ENCODE results near the gene C19orf44. TPM values are rescaled to one million over a fixed set of nuclear protein-coding genes. Genes with fewer than 3 reads are reported as not detected.
"Not testable (repeated sequence)": the region's sequence is repeated elsewhere in the genome, so short reads cannot be mapped to it uniquely, and the experiment has no call there.

C19orf44 gene
- total RNA-seq, 1 donor from 2014 or later: 11.2 TPM

DNA sequence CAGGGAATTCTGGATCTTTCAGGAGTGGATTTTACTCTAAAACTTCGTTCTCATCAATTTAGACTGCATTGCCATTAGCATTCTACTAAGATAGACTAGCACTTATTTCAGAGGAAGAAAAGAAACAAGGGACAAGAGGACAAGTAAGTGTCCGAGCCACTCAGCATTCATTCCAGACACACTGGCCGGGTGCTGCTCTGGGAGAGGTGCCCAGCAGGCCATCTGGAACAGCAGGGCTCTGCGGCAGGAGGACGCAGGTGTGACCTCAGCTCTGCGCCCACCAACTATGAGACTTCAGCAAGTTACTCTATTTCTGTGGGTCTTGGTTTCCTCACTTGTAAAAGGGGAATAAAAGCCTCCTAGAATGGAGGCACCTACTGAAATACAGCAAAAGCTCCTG is 28.6 kb upstream of the C19orf44 start:
- DNase-seq (ENCODE audit: low spot score): no peak

DNA sequence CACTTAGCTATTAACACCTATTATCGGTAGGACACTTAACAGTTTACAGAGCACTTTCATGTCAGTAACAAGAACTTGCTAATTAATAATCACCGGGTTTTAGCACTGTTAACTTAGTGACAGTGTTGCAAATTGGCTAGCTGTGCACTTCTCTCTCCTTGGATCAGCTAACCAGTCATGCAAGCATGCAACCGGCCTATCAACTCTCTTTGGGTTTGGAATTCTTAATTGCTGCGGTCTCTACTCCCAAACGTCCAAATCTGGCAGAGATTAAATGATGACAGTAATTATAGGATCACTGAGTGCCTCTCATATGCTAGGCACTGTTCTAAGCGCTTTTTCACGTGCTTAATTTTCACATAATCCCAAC is 25.7 kb upstream of the C19orf44 start:
- DNase-seq (ENCODE audit: low spot score): no peak

DNA sequence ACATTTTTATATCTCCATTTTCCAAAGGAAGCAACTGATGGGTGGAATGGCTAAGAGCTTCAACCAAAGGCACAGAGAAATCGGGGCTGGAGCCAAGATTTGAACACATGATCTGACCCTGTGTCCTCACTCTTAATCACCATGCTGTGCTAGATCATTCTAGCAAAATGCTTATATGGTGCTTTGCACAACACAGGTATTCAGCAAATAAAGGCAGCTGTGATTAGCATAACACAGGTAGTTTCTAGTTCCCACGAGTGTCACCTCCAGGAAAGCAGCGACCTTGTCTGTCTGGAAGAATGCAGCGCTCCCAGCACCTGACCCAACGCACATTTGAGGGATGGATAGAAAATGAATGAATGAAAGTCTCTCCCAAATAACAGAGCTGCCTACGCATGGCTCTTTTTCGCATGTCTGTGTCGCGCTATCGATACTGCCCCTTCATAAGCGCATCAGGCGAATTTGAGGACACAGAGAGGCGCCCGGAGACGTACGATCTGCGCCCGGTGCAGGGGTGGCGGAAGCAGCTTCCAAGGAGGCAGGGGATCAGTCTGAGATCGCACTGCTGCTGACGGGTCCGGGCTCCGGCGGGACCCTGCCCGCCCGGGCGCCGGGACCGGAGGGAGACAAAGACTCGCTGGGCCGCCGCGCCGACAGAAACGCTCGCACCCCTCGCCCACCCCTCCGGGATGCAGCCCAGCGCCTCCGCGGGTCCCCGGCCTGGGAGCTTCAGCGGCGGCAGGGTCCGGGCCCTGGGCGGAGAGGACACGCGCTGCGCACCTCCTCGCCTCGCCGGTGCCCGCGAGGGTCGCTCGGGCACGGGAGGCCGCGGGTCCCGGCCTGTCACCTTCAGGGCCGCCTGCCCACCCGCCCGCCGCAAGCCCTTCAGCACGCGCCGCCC is 25.0 kb upstream of the C19orf44 start:
- DNase-seq (ENCODE audit: low spot score): no peak

DNA sequence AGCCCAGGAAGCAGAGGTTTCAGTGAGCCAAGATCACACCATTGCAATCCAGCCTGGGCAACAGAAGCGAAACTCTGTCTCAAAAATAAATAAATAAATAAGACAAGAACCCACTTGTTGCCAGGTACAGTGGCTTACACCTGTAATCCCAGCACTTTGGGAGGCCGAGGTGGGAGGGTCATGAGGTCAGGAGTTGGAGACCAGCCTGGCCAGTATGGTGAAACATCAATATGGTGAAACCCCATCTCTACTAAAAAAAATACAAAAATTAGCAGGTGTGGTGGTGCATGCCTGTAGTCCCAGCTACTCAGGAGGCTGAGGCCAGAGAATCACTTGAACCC is 23.7 kb upstream of the C19orf44 start:
- DNase-seq (ENCODE audit: low spot score): not testable (repeated sequence)

DNA sequence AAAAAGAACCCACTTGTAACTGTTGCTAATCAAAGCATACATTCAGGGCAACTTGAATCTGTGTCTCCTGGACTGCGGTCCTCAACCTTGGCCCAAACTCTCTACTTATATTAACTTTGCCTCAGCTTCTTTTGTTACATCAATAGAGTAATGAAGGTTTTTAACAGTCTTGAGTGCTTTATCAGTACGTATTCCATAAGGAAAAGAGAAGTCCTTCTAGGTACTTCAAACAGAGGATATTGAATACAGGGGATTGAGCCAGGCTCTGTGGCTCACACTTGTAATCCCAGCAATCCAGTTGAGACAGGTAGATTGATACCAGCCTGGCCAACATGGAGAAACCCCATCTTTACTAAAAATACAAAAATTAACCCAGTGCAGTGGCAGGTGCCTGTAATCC is 23.2 kb upstream of the C19orf44 start:
- DNase-seq (ENCODE audit: low spot score): no peak

DNA sequence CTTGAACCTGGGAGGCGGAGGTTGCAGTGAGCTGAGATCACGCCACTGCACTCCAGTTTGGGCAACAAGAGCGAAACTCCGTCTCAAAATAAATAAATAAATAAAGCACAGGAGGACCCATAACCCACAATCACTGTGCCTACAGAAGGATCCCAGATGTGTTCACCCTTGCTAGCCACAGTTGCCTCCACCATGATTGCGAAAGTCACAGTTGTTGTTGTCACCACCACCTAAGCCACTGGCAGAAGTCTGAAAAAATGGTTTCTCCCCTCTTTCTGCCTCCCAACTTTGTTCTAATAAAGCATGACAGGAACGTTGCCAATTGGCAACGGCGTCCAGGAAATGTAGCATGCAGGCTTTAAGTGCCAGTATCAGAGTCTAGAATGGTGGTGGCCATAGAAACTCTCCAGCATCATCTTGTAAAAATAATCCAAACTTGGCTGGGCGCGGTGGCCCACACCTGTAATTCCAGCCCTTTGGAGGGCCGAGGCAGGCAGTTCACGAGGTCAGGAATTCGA is 22.3 kb upstream of the C19orf44 start:
- no peak for DNase-seq (ENCODE audit: low spot score)

DNA sequence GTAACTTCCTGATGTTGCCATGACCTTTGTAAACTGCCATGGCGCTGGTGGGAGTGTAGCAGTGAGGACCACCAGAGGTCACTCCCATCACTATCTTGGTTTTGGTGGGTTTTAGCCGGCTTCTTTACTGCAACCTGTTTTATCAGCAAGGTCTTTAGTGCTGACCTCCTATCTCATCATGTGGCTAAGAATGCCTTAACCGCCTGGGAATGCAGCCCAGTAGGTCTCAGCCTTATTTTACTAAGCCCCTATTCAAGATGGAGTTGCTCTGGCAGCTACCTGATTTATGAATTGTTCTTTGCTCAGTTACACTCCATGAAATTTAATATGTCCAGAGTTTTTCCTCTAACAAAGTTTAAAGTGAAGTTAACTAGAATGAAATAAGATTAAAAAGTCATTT is 19.8 kb upstream of the C19orf44 start:
- DNase-seq (ENCODE audit: low spot score): no peak

DNA sequence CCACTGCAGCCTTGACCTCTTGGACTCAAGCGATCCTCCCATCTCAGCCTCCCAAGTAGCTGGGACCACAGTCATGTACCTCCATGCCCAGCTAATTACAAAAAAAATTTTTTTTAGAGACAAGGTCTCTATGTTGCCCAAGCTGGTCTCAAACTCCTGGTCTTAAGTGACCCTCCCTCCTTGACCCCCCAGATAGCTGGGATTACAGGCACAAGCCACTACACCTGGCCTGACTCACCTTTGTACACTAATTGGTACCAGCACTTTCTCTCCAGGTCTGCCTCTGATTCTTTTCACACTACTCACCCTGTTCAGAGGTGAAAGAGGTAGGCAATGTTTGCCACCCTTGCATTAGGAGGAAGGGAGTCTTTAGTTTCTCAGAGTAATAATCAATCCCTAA is 18.9 kb upstream of the C19orf44 start:
- DNase-seq (ENCODE audit: low spot score): no peak

DNA sequence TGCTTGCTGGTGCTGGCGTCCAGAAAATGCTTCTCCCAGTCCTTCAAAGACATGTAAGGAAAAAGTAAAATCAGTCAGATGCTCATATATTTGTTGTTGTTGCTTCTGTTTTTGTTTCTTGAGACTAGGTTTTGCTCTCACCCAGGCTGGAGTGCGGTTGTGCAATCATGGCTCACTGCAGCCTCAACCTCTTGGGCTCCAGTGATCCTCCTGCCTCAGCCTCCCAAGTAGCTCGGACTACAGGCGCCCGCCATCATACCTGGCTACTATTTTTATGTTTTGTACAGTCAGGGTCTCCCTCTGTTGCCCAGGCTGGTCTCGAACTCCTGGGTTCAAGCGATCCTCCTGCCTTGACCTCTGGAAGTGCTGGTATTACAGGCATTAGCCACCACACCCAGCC is 13.4 kb upstream of the C19orf44 start:
- no peak for DNase-seq (ENCODE audit: low spot score)

DNA sequence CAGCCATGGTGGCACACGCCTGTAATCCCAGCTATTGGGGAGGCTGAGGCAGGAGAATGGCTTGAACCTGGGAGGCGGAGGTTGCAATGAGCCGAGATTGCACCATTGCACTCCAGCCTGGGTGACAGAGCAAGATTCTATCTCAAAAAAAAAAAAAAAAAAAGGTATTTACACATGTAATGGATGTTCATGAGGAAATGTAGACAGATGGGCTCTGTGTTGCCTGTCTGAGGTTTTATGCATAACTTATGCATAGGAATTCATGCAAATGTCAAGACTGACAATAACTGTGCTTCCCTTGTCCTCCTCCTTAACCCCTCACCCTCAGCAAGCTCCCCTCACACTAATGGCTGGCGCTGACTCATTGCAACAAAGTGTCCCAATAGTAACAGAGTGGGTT is 9.7 kb upstream of the C19orf44 start:
- DNase-seq (ENCODE audit: low spot score): not testable (repeated sequence)

DNA sequence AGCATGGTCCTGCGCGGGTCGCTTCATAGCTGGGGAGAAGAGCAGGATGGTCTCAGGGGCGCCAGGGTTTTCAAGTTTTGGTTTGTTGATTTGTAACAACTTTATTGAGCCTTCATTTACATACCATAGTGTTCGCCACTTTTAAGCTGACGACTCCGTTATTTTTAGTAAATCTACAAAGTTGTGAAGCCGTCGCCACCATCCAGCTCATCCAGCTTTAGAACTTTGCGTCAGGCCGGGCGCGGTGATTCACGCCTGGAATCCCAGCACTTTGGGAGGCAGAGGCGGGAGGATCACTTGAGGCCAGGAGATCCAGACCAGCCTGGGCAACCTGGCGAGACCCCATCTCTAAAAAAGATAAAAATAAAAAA is 404 bp downstream of the C19orf44 start:
- peak; percentile 22 for DNase-seq (ENCODE audit: low spot score)

DNA sequence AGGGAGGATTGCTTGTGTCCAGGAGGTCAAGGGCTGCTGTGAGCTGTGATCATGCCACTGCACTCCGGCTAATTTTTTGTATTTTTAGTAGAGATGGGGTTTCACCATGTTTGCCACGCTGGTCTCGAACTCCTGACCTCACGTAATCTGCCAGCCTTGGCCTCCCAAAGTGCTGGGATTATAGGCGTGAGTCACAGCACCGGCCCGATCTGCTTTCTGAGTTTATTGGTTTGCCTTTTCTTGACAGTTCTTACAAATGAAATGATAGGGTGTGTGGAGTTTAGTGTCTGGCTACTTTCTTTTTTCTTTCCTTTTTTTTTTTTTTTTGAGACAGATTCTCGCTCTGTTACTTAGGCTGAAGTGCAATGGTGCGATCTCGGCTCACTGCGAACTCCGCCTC is 848 bp downstream of the C19orf44 start:
- no peak for DNase-seq (ENCODE audit: low spot score)

DNA sequence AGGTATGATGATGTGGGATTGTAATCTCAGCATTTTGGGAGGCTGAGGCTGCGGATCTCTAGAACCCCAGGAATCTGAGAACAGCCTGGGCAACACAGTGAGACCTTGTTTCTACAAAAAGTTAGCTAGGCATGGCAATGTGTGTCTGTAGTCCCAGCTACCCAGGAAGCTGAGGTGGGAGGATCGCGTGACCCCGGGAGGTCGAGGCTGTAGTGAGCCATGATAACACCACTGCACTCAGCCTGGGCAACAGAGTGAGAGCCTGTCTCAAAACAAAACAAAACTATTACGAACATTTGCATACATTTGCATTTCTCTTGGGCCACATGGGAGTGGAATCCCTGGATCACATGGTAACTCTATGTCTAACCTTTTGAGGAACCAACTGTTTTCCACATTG is 1.6 kb downstream of the C19orf44 start:
- DNase-seq (ENCODE audit: low spot score): no peak

DNA sequence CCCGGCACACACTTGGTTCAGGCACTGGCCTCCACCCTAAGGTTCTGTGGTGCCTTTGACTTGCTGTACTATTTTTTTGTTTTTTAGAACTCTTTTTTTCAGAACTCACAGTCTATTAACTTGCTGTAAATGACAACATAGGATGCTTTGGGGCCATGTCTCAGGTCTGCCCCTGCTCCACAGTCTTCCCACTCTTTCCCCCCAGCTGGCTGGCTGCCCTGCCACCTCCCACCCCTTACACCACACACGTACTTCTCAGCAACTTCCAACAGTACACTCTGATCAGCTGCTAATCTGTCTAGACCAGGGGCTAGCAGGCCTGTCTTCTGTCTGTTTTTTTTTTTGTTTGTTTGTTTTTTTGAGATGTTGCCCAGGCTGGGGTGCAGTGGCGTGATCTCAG is 8.1 kb downstream of the C19orf44 start:
- no peak for DNase-seq (ENCODE audit: low spot score)

DNA sequence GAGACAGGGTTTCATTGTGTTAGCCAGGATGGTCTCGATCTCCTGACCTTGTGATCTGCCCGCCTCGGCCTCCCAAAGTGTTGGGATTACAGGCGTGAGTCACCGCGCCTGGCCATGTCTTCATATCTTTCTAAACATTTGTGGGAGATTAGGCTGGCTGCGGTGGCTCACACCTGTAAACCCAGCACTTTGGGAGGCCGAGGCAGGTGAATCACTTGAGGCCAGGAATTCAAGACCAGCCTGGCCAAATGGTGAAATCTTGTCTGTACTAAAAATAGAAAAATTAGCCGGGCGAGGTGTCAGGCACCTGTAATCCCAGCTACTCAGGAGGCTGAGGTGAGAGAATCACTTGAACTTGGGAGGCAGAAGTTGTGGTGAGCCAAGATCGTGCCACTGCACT is 10.0 kb downstream of the C19orf44 start:
- not testable (repeated sequence) for DNase-seq (ENCODE audit: low spot score)

DNA sequence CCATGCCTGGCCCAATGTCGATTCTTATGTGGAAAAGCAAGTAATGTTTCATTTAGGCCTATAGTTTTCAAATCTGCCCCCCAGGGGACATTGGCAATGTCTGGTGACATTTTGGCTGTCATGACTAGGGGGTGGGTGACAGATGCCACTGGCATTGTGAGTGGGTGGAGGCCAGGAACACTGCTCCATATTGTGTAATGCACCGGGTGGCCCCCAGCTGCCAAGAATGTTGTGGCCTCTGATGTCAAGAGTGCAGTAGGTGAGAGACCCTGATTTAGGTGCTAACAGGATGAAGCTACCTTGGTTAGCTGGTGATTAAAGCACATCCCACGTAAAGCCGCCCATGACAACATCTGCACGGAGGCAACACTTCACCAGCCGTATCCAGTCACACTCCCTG is 10.8 kb downstream of the C19orf44 start:
- DNase-seq (ENCODE audit: low spot score): no peak

DNA sequence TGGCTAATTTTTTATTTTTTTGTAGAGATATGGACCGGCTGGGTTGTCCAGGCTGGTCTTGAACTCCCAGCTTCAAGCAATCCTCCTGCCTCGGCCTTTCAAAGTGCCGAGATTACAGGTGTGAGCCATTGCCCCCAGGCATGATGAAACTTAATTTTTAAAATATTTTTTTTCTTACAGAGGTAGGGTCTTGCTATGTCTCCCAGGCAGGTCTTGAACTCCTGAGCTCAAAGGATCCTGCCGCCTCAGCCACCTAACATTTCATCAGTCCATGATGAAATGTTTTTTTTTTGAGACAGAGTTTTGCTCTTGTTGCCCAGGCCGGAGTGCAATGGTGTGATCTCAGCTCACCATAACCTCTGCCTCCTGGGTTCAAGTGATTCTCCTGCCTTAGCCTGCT is 12.4 kb downstream of the C19orf44 start:
- DNase-seq (ENCODE audit: low spot score): no peak

DNA sequence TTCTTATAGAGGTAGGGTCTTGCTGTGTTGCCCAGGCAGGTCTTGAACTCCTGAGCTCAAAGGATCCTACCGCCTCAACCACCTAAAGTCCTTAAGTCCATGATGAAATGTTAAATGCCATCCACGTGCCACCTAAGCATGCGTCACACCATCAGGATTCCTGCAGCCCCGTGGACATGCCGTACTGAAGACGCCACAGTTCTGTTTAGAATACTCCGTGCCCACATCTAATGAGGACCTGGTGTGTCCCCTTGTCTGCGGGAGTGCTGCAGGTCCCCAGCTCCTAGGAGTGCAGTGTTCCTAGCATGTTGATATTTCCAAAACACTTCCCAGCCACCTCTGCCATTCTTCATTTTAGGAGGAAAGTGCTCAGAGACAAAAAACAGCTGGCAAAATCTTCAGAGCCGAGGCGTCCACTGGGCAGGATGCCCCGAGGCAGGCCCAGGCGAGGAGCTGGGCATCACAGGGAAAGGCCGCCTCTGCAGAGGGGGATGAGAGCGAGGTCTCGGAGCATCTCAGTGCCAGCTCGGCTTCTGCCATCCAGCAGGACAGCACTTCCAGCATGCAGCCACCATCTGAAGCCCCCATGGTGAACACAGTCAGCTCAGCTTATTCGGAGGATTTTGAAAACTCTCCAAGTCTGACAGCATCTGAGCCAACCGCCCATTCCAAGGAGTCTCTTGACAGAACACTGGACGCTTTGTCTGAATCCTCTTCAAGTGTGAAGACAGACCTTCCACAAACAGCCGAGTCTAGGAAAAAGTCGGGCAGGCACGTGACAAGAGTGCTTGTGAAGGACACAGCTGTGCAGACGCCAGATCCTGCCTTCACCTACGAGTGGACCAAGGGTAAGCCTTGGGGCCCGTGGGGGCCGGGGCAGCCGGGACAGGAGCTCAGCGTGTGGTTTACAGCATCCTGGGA is 13.2 kb downstream of the C19orf44 start:
- peak; percentile 26 for DNase-seq (ENCODE audit: low spot score)

DNA sequence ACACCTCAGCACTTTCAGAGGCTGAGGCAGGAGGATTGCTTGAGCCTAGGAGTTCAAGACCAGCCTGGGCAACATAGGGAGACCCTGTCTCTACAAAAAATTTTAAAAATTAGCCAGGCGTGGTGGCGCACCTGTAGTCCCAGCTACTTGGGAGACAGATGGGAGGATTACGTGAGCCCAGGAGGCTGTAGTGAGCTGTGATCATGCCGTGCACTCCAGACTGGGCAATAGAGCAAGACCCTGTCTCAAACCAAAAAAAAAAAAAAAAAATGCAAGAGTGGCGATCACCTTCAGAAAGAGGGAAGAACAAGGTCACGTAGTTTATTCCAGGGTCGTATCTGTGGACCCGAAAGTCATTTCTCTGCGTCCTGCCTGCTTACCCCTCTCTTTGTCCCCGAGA is 16.4 kb downstream of the C19orf44 start:
- not testable (repeated sequence) for DNase-seq (ENCODE audit: low spot score)

DNA sequence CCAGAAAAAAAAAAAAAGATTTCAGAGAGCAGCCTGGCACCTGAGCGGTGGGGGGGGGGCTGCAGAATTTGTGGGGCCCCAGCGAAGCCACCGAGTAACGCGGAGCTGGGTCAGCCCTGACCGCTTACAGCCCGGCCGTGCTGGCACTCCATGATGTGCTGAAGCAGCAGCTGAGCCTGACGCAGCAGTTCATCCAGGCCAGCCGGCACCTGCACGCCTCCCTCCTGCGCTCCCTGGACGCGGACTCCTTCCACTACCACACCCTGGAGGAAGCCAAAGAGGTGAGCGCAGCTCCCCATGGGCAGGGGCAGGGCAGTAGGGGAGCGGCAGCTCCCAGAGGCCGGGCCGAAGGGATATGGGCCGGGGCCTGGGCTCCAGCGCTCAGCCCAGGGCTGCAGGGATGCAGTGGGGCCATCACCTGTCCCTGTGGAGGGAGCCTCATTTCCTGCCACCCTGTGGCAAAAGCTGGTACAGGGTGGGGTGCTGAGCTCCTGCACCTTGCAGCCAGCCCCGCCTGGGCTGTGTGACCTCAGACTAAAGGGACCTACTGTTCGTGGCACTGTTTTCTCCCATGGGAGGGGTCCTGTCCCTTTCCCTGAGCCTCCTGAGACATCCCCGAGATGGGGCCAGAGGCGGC is 18.3 kb downstream of the C19orf44 start:
- no peak for DNase-seq (ENCODE audit: low spot score)

DNA sequence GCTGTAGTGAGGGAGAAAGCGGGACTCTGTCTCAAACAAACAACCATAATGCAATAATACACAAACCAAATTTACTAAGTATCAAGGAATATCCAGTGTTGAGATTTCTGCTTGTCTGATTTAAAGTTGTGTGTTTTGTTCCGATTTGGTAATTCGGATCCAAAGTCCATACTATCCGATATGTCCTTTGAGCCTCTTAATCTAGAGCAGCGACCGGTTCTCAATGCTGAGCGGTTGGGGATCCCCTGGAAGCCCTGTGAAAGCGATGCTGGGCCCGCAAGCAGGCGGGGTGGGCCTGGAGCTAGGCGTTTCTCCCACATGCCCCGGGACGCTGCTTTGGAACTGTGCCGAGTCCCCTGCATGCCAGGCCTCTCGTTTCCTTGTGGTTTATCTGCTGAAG is 20.2 kb downstream of the C19orf44 start:
- no peak for DNase-seq (ENCODE audit: low spot score)

DNA sequence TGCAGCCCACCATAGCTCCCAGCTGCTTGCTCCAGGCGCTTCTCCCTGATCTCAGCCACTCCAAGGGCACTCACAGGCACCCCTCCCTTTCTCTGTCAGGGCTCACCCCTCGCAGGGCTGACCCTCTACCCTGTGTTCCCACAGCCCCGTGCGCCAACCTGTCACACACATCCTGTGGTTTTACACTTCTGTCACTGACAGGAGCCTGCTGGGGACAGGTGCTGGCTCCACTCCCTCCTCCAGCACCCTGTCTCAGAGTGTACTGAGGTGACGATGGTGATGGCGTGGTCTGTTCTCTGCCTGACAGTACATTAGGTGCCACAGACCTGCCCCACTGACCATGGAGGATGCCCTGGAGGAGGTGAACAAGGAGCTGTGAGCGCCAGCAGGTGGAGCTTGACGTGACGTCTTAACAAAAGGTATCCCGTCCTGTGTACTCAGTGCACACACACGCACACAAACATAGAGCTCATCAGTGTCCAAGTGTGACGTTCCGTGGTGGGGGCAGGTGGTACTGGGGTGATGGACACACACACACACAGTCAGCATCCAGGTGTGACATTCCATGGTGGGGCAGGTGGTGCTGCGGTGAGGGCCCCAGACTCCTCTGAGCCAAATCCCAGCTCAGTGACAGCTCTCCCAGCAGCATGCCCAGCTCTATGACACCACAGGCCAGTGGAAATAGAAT is 20.9 kb downstream of the C19orf44 start:
- no peak for DNase-seq (ENCODE audit: low spot score)

All from mucosa of gallbladder (tissue), 1 donor.